Activated T-cell treated with anti-CD3 and anti-CD28 coated beads, Interleukin-2, amount 50 U/mL, for 72 hours (primary cell): ENCODE data around the gene LOX. TPM values are rescaled to one million over a fixed set of nuclear protein-coding genes. Genes with fewer than 3 reads are reported as not detected.
A peak's percentile ranks its signal among the peaks of the same experiment; 100 is the strongest.

Source experiments
- ATAC-seq, 2 donors: fragments of 150-1000 bp; cut with Tn5 transposase; replicated peaks in 1 of 2; 2 replicates each; pipeline ENCODE4 v1.10.0; 2021; ENCODE audit warnings: moderate library complexity in 2 of 2, mild to moderate bottlenecking in 1 of 2
- DNase-seq, 2 donors: peaks; one replicate each; pipeline ENCODE4 v3.0.0; 2021 to 2022; ENCODE audit warnings: mixed read lengths in 1 of 2
- H3K27ac Mint-ChIP-seq: one replicate; pipeline ENCODE4 v1.8.0; 2022; ENCODE audit warnings: mild to moderate bottlenecking, moderate library complexity, mixed read lengths
- H3K27me3 Mint-ChIP-seq: one replicate; pipeline ENCODE4 v1.8.0; 2022; ENCODE audit warnings: low read depth, mixed read lengths
- H3K36me3 Mint-ChIP-seq, 2 donors: one replicate each; pipeline ENCODE4 v1.8.0; 2022; ENCODE audit warnings: mixed read lengths in 2 of 2, mild to moderate bottlenecking in 1 of 2; ENCODE audit not compliant: insufficient read depth in 2 of 2
- H3K4me1 Mint-ChIP-seq: one replicate; pipeline ENCODE4 v1.8.0; 2022; ENCODE audit warnings: low read depth, mixed read lengths
- H3K4me3 Mint-ChIP-seq, 2 donors: one replicate each; pipeline ENCODE4 v1.8.0; 2022; ENCODE audit warnings: mild to moderate bottlenecking in 2 of 2, mixed read lengths in 2 of 2, moderate library complexity in 2 of 2
- H3K9me3 Mint-ChIP-seq, 2 donors: one replicate each; pipeline ENCODE4 v1.8.0; 2022; ENCODE audit warnings: mixed read lengths in 2 of 2
- total RNA-seq, 2 donors: library from RNA; stranded (reverse); gene quantifications; one replicate each; pipeline ENCODE4 v1.2.3, GENCODE V29; 2022

LOX gene
- not detected for total RNA-seq

GRCh38 chr5:122078116-122079110 is at the start of gene LOX:
TSS of gene LOX (minus strand) at chr5:122078259. CDS start at chr5:122077985, 274 bp downstream.
- H3K36me3 Mint-ChIP-seq = peaks cover 0 to 2% of the 10 kb centered on the region in 2 donors
- no peaks in the 10 kb centered on the region for H3K9me3 Mint-ChIP-seq
- H3K27me3 Mint-ChIP-seq = peaks cover 61% of the 10 kb centered on the region
- peak within 1 kb of the TSS; percentile 93 to 97 for H3K4me3 Mint-ChIP-seq
- DNase-seq (no peak), ATAC-seq (no peak)
- H3K4me1 Mint-ChIP-seq = peaks cover 13% of the 10 kb centered on the region
- H3K27ac Mint-ChIP-seq = no peak within 1 kb of the TSS

GRCh38 chr5:122126756-122127321 is 48.8 kb upstream of the LOX start:
- no peak for DNase-seq
- no peak for ATAC-seq
- Mint-ChIP-seq H3K27ac (no peak overlapping the region), H3K36me3 (no peaks in the 10 kb centered on the region), H3K9me3 (no peaks in the 10 kb centered on the region), H3K4me1 (no peaks in the 10 kb centered on the region), H3K4me3 (no peak overlapping the region), H3K27me3 (no peaks in the 10 kb centered on the region)

- DNase-seq (no peak), ATAC-seq (no peak)
- no peaks in the 10 kb centered on the region for H3K9me3 Mint-ChIP-seq
- no peaks in the 10 kb centered on the region for H3K27me3 Mint-ChIP-seq
- no peaks in the 10 kb centered on the region for H3K36me3 Mint-ChIP-seq
- no peaks in the 10 kb centered on the region for H3K4me1 Mint-ChIP-seq
- H3K27ac Mint-ChIP-seq = no peak overlapping the region
- no peak overlapping the region for H3K4me3 Mint-ChIP-seq
Measured at GRCh38 chr5:122126177-122126755, 48.2 kb upstream of the LOX start.

- no peak for DNase-seq
- H3K27ac Mint-ChIP-seq = peak overlapping the region; percentile 24
Measured at GRCh38 chr5:122124766-122125165, 46.7 kb upstream of the LOX start.

GRCh38 chr5:122121479-122122465 is 43.7 kb upstream of the LOX start:
- peaks cover 5% of the 10 kb centered on the region for H3K4me1 Mint-ChIP-seq
- ATAC-seq (no peak), DNase-seq (no peak)

More at GRCh38 chr5:122124766-122125165, 46.7 kb upstream of the LOX start:
- peaks cover 5% of the 10 kb centered on the region for H3K4me1 Mint-ChIP-seq
- no peaks in the 10 kb centered on the region for H3K9me3 Mint-ChIP-seq
- ATAC-seq = no peak
- no peaks in the 10 kb centered on the region for H3K36me3 Mint-ChIP-seq
- no peak overlapping the region for H3K4me3 Mint-ChIP-seq
- no peaks in the 10 kb centered on the region for H3K27me3 Mint-ChIP-seq

GRCh38 chr5:122120957-122121356 is 42.9 kb upstream of the LOX start:
- H3K9me3 Mint-ChIP-seq = no peaks in the 10 kb centered on the region
- no peak overlapping the region for H3K27ac Mint-ChIP-seq
- DNase-seq (no peak), ATAC-seq (no peak)
- H3K27me3 Mint-ChIP-seq = no peaks in the 10 kb centered on the region
- no peak overlapping the region for H3K4me3 Mint-ChIP-seq
- peaks cover 5% of the 10 kb centered on the region for H3K4me1 Mint-ChIP-seq
- no peaks in the 10 kb centered on the region for H3K36me3 Mint-ChIP-seq

More at GRCh38 chr5:122121479-122122465, 43.7 kb upstream of the LOX start:
- Mint-ChIP-seq H3K27ac (no peak overlapping the region), H3K9me3 (no peaks in the 10 kb centered on the region), H3K36me3 (no peaks in the 10 kb centered on the region), H3K27me3 (no peaks in the 10 kb centered on the region), H3K4me3 (no peak overlapping the region)

- no peak for DNase-seq
- Mint-ChIP-seq H3K9me3 (no peaks in the 10 kb centered on the region), H3K36me3 (no peaks in the 10 kb centered on the region), H3K27me3 (no peaks in the 10 kb centered on the region), H3K27ac (peak overlapping the region; percentile 8), H3K4me1 (peaks cover 5% of the 10 kb centered on the region), H3K4me3 (no peak overlapping the region)
- ATAC-seq = no peak
Measured at GRCh38 chr5:122120493-122120892, 42.4 kb upstream of the LOX start.

GRCh38 chr5:122119205-122119604 is 41.1 kb upstream of the LOX start:
- no peaks in the 10 kb centered on the region for H3K27me3 Mint-ChIP-seq
- ATAC-seq (no peak), DNase-seq (no peak)
- peaks cover 5% of the 10 kb centered on the region for H3K4me1 Mint-ChIP-seq
- H3K36me3 Mint-ChIP-seq = no peaks in the 10 kb centered on the region
- no peak overlapping the region for H3K4me3 Mint-ChIP-seq
- H3K27ac Mint-ChIP-seq = no peak overlapping the region
- H3K9me3 Mint-ChIP-seq = no peaks in the 10 kb centered on the region

- ATAC-seq = no peak
Measured at GRCh38 chr5:122118356-122118948, 40.4 kb upstream of the LOX start.

GRCh38 chr5:122114501-122114900 is 36.4 kb upstream of the LOX start:
- Mint-ChIP-seq H3K27ac (no peak overlapping the region), H3K9me3 (no peaks in the 10 kb centered on the region), H3K36me3 (no peaks in the 10 kb centered on the region), H3K27me3 (no peaks in the 10 kb centered on the region), H3K4me3 (no peak overlapping the region), H3K4me1 (no peaks in the 10 kb centered on the region)
- DNase-seq (no peak), ATAC-seq (no peak)

More at GRCh38 chr5:122118356-122118948, 40.4 kb upstream of the LOX start:
- Mint-ChIP-seq H3K4me1 (peaks cover 5% of the 10 kb centered on the region), H3K27me3 (no peaks in the 10 kb centered on the region), H3K27ac (no peak overlapping the region), H3K9me3 (no peaks in the 10 kb centered on the region), H3K4me3 (no peak overlapping the region), H3K36me3 (no peaks in the 10 kb centered on the region)
- no peak for DNase-seq

- H3K27ac Mint-ChIP-seq = no peak overlapping the region
- no peak for DNase-seq
- no peak overlapping the region for H3K4me3 Mint-ChIP-seq
- no peaks in the 10 kb centered on the region for H3K4me1 Mint-ChIP-seq
- no peaks in the 10 kb centered on the region for H3K36me3 Mint-ChIP-seq
- H3K9me3 Mint-ChIP-seq = no peaks in the 10 kb centered on the region
- peaks cover 6% of the 10 kb centered on the region for H3K27me3 Mint-ChIP-seq
- ATAC-seq = no peak
Measured at GRCh38 chr5:122112733-122113558, 34.9 kb upstream of the LOX start.
